ENCODE measurements around the gene TMEM201.

- no peak for TF ChIP-seq POLR2A (IDR thresholded peaks at IDR 0.05; ENCODE audit: low read depth, low read length)
- TF ChIP-seq CTCF (IDR thresholded peaks at IDR 0.05; ENCODE audit: extremely low read depth in 1 of 2, insufficient read depth in 1 of 2, low read depth in 1 of 2, low read length in 2 of 2), result no peak
- no peak for TF ChIP-seq MAX (IDR thresholded peaks at IDR 0.05; ENCODE audit: insufficient read depth, insufficient read length)
- TF ChIP-seq EZH2 (IDR thresholded peaks at IDR 0.05; ENCODE audit: borderline replicate concordance, low read depth, low read length, severe bottlenecking), result no peak
- no peak for TF ChIP-seq POLR2AphosphoS5 (IDR thresholded peaks at IDR 0.05; ENCODE audit: insufficient read depth, low read depth, low read length)
- TF ChIP-seq JUN (IDR thresholded peaks at IDR 0.05; ENCODE audit: borderline replicate concordance, insufficient read depth, insufficient read length, low read depth), result no peak
- TF ChIP-seq MYC (IDR thresholded peaks at IDR 0.05; ENCODE audit: low read depth, low read length), result no peak
- no peak for TF ChIP-seq FOS (IDR thresholded peaks at IDR 0.05; ENCODE audit: borderline replicate concordance, insufficient read depth, low read length)
- TF ChIP-seq GATA2 (IDR thresholded peaks at IDR 0.05; ENCODE audit: insufficient read depth, insufficient read length, low read depth, low read length), result no peak
Measured at GRCh38 chr1:9654834-9655723, 66.4 kb downstream of the TMEM201 start.
